T-helper 2 cell treated with Interferon-gamma antibody and Interleukin-4, amounts not matched to agents 5 μg/mL and 100 μg/mL, for 36 hours (primary cell): ENCODE measurements around the gene KIF17.

Experiments
- DNase-seq: peaks from one replicate; pipeline ENCODE4 v3.0.0; 2021; ENCODE audit warnings: low spot score
- H3K27ac Mint-ChIP-seq: one replicate; pipeline ENCODE4 v1.8.0; 2021; ENCODE audit warnings: mild to moderate bottlenecking, mixed read lengths
- H3K27me3 Mint-ChIP-seq: one replicate; pipeline ENCODE4 v1.8.0; 2021; ENCODE audit warnings: low read depth, mixed read lengths
- H3K36me3 Mint-ChIP-seq: one replicate; pipeline ENCODE4 v1.8.0; 2021; ENCODE audit warnings: low read depth, mixed read lengths
- H3K4me1 Mint-ChIP-seq: one replicate; pipeline ENCODE4 v1.8.0; 2021; ENCODE audit warnings: low read depth, mixed read lengths
- H3K4me3 Mint-ChIP-seq: one replicate; pipeline ENCODE4 v1.8.0; 2022; ENCODE audit warnings: mild to moderate bottlenecking, moderate library complexity, mixed read lengths
- H3K9me3 Mint-ChIP-seq: one replicate; pipeline ENCODE4 v1.8.0; 2021; ENCODE audit warnings: mixed read lengths

KIF17 gene

GRCh38 chr1:20717452-20718342, at the start of gene KIF17:
KIF17 (minus strand) TSS chr1:20718007; CDS start chr1:20717706, 301 bp downstream.
- H3K9me3 Mint-ChIP-seq, result no peaks in the 10 kb centered on the region
- H3K36me3 Mint-ChIP-seq, result no peaks in the 10 kb centered on the region
- peak within 1 kb of the TSS; percentile 65 for H3K4me3 Mint-ChIP-seq
- peaks cover 43% of the 10 kb centered on the region for H3K27me3 Mint-ChIP-seq
- no peak within 1 kb of the TSS for H3K27ac Mint-ChIP-seq
- H3K4me1 Mint-ChIP-seq, result peaks cover 2% of the 10 kb centered on the region
- DNase-seq, result peak; percentile 64

GRCh38 chr1:20767271-20767670, 49.5 kb upstream of the KIF17 start:
- no peaks in the 10 kb centered on the region for H3K9me3 Mint-ChIP-seq
- no peak overlapping the region for H3K4me3 Mint-ChIP-seq
- H3K27ac Mint-ChIP-seq, result no peak overlapping the region
- no peak for DNase-seq
- H3K4me1 Mint-ChIP-seq, result no peaks in the 10 kb centered on the region
- no peaks in the 10 kb centered on the region for H3K27me3 Mint-ChIP-seq
- peaks cover 61% of the 10 kb centered on the region for H3K36me3 Mint-ChIP-seq

- Mint-ChIP-seq H3K27me3 (no peaks in the 10 kb centered on the region), H3K4me3 (no peak overlapping the region), H3K9me3 (no peaks in the 10 kb centered on the region), H3K4me1 (no peaks in the 10 kb centered on the region), H3K36me3 (peaks cover 70% of the 10 kb centered on the region), H3K27ac (no peak overlapping the region)
- DNase-seq, result no peak
Observed at GRCh38 chr1:20763417-20763816, 45.6 kb upstream of the KIF17 start.

DNA sequence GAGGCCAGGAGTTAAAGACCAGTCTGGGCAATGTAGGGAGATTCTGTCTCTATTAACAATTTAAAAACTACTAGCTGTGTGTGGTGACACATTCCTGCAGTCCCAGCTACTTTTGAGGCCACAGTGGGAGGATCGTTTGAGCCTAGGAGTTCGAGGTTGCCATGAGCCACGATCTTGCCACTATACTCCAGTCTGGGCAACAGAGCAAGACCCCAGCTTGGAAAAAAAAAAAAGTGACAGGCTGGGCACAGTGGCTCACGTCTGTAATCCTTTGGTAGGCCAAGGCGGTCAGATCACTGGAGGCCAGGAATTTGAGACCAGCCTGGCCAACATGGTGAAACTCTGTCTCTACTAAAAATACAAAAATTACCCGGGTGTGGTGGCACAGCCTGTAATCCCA, 42.5 kb upstream of the KIF17 start:
- no peak overlapping the region for H3K4me3 Mint-ChIP-seq
- DNase-seq, result no peak
- no peak overlapping the region for H3K27ac Mint-ChIP-seq
- H3K36me3 Mint-ChIP-seq, result peaks cover 68% of the 10 kb centered on the region
- H3K9me3 Mint-ChIP-seq, result no peaks in the 10 kb centered on the region
- no peaks in the 10 kb centered on the region for H3K27me3 Mint-ChIP-seq
- H3K4me1 Mint-ChIP-seq, result no peaks in the 10 kb centered on the region

DNA sequence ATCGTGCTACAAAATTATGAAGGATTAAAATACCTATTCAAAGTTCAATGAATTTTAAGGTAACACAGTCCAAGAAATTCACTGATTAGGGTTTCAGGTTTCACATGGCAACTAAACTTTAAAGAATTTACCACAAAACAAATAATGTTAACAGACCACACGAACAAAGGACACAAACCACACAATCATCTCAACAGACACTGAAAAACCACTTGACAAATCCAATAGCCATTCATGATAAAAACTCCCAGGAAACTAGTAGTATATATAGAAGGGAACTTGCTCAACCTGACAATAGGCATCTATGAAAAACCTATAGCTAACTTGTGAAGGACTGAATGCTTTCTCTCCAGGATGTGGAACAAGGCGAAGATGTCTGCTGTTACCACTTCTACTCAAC, 35.8 kb upstream of the KIF17 start:
- H3K4me1 Mint-ChIP-seq, result peaks cover 4% of the 10 kb centered on the region
- no peak overlapping the region for H3K4me3 Mint-ChIP-seq
- no peaks in the 10 kb centered on the region for H3K27me3 Mint-ChIP-seq
- DNase-seq, result no peak
- H3K9me3 Mint-ChIP-seq, result no peaks in the 10 kb centered on the region
- H3K36me3 Mint-ChIP-seq, result peaks cover 50% of the 10 kb centered on the region
- H3K27ac Mint-ChIP-seq, result no peak overlapping the region

DNA sequence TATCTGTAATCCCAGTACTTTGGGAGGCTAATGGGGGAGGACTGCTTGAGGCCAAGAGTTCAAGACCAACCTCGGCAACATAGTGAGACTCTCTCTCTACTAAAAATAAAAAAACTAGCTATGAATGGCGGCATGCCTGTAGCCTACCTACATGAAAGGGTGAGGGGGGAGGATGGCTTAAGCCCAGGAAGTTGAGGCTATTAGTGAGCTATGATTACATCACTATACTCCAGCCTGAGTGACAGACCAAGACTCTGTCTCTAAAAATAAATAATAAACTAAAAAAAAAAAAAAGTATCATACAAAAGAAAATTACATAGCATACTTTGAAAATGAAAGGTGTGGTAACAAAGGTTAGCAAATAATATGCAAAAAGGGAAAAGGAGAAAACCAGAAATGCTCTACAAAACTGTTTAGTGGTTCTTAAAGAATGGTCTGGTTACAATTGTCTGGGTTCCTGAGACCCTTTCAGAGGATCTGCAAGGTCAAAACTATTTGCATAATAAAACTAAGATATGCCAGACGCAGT, 33.7 kb upstream of the KIF17 start:
- DNase-seq, result no peak
- Mint-ChIP-seq H3K9me3 (no peaks in the 10 kb centered on the region), H3K4me1 (peaks cover 4% of the 10 kb centered on the region), H3K27ac (no peak overlapping the region), H3K4me3 (no peak overlapping the region), H3K27me3 (no peaks in the 10 kb centered on the region), H3K36me3 (peaks cover 54% of the 10 kb centered on the region)

DNA sequence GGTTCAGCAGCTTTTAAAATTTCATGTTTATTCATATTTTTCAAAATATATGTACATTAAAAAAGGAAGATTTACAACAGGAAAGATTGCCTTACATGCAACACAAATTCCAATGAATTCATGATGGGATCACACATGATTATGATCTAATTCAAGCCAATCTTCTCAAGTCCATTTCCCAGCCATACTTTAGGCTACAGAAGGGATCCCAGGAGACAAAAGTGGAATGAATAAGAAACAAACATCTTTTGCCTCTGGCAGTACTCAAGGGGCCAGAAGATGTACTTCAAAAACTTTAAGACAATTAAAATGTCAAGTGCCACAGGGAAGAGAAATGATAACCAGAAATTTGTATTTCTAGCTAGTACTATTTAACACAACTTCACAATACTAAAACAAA, 24.9 kb upstream of the KIF17 start:
- no peak for DNase-seq
- Mint-ChIP-seq H3K9me3 (no peaks in the 10 kb centered on the region), H3K4me1 (peaks cover 2% of the 10 kb centered on the region), H3K27me3 (no peaks in the 10 kb centered on the region), H3K27ac (no peak overlapping the region), H3K4me3 (no peak overlapping the region), H3K36me3 (peaks cover 60% of the 10 kb centered on the region)

- DNase-seq, result no peak
- peaks cover 2% of the 10 kb centered on the region for H3K4me1 Mint-ChIP-seq
- H3K9me3 Mint-ChIP-seq, result no peaks in the 10 kb centered on the region
- H3K27ac Mint-ChIP-seq, result no peak overlapping the region
- peaks cover 60% of the 10 kb centered on the region for H3K36me3 Mint-ChIP-seq
- no peaks in the 10 kb centered on the region for H3K27me3 Mint-ChIP-seq
- H3K4me3 Mint-ChIP-seq, result no peak overlapping the region
Observed at GRCh38 chr1:20740781-20741180, 23.0 kb upstream of the KIF17 start.

GRCh38 chr1:20739225-20739624, 21.4 kb upstream of the KIF17 start:
- H3K27me3 Mint-ChIP-seq, result no peaks in the 10 kb centered on the region
- H3K4me1 Mint-ChIP-seq, result peaks cover 2% of the 10 kb centered on the region
- H3K9me3 Mint-ChIP-seq, result no peaks in the 10 kb centered on the region
- no peak overlapping the region for H3K4me3 Mint-ChIP-seq
- no peak overlapping the region for H3K27ac Mint-ChIP-seq
- peaks cover 48% of the 10 kb centered on the region for H3K36me3 Mint-ChIP-seq
- DNase-seq, result no peak

- H3K9me3 Mint-ChIP-seq, result no peaks in the 10 kb centered on the region
- H3K27ac Mint-ChIP-seq, result no peak overlapping the region
- H3K4me1 Mint-ChIP-seq, result peaks cover 14% of the 10 kb centered on the region
- H3K4me3 Mint-ChIP-seq, result no peak overlapping the region
- peaks cover 23% of the 10 kb centered on the region for H3K36me3 Mint-ChIP-seq
- DNase-seq, result no peak
- peaks cover 17% of the 10 kb centered on the region for H3K27me3 Mint-ChIP-seq
Observed at GRCh38 chr1:20735581-20736111, 17.8 kb upstream of the KIF17 start.

- Mint-ChIP-seq H3K27me3 (peaks cover 37% of the 10 kb centered on the region), H3K27ac (no peak overlapping the region), H3K9me3 (no peaks in the 10 kb centered on the region), H3K4me3 (peak overlapping the region; percentile 84), H3K4me1 (peaks cover 17% of the 10 kb centered on the region), H3K36me3 (peaks cover 19% of the 10 kb centered on the region)
- no peak for DNase-seq
Observed at GRCh38 chr1:20733360-20733975, 15.7 kb upstream of the KIF17 start.

DNA sequence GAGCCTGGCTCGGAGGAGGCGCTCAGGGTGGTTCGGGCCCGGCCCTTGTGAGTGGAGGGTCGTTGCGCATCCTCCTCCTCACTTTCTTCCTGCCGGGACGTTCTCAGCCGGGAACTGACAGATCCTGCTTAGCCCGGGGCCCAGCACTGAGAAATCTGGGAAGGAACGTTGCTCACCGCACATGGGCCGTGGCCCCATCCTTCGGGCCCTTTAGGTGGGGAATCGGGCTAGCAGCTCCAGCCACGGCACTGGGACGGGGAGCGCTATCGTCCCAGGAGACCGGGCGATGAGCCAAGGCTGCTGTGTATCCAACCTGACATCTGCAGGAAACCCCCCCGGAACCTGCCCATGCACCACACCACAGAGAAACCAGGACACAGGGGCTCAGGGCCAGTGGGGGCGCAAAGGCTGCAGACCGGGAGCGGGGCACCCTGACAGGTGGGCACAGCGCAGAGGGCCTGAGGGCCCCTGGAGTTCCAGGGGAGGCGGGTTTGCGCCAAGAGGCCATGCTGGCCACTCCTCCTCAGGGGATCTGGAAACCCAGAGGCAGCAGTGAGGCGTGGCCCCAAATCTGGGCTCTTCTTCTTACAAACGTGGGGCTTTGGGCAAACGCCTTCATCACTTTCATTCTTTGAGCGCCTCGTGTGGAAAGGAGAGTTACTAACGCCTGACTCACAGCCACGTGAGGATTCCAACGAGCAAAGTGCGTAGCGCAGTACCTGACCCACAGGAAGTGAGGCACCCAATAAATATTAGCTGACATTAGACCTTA, 15.0 kb upstream of the KIF17 start, which contains the start of gene SH2D5:
Gene SH2D5 (minus strand): TSS at position 116 of the 772 bp plus-strand sequence. CDS start 4,659 bp downstream, outside the sequence.
- peaks cover 17% of the 10 kb centered on the region for H3K4me1 Mint-ChIP-seq
- DNase-seq, result peak; percentile 77
- peaks cover 42% of the 10 kb centered on the region for H3K27me3 Mint-ChIP-seq
- H3K27ac Mint-ChIP-seq, result peak within 1 kb of the TSS; percentile 52
- H3K36me3 Mint-ChIP-seq, result peaks cover 14% of the 10 kb centered on the region
- peak within 1 kb of the TSS; percentile 84 for H3K4me3 Mint-ChIP-seq
- H3K9me3 Mint-ChIP-seq, result no peaks in the 10 kb centered on the region

GRCh38 chr1:20732071-20732587, 14.3 kb upstream of the KIF17 start:
- H3K27me3 Mint-ChIP-seq, result peaks cover 42% of the 10 kb centered on the region
- no peaks in the 10 kb centered on the region for H3K9me3 Mint-ChIP-seq
- H3K36me3 Mint-ChIP-seq, result peaks cover 8% of the 10 kb centered on the region
- peak; percentile 55 for DNase-seq
- H3K27ac Mint-ChIP-seq, result no peak overlapping the region
- H3K4me3 Mint-ChIP-seq, result peak overlapping the region; percentile 84
- peaks cover 17% of the 10 kb centered on the region for H3K4me1 Mint-ChIP-seq
